SK-N-SH (cell line): ENCODE data around the gene ELMO1. TPM values are rescaled to one million over a fixed set of nuclear protein-coding genes. Genes with fewer than 3 reads are reported as not detected.

Source experiments
- CTCF ChIA-PET: fragments of 300-600, 350-600 bp; formaldehyde crosslinking; extraction: SDS; loops from one replicate; lab custom pipeline; 2021; lab: Yijun Ruan, JAX
- POLR2A ChIA-PET: fragments of 350-600 bp; sonication (Branson Sonifier 250); formaldehyde crosslinking; extraction: SDS; loops from one replicate; lab custom pipeline; 2020; ENCODE audit warnings: antibody characterized with exemption, inconsistent platforms; lab: Yijun Ruan, JAX
- DNase-seq: peaks from one replicate; pipeline ENCODE4 v3.0.0; 2012
- H2AFZ ChIP-seq: fragments of 200-600 bp; sonication (generic); 2 replicates; pipeline ENCODE4 v1.8.1; 2016; ENCODE audit warnings: antibody characterized with exemption, mild to moderate bottlenecking, low read depth
- H3F3A ChIP-seq: fragments of 200-600 bp; sonication (generic); replicated peaks from 2 replicates; pipeline ENCODE3; 2016; ENCODE audit warnings: antibody characterized with exemption, mild to moderate bottlenecking; ENCODE audit not compliant: insufficient read depth
- H3K27ac ChIP-seq, 2 experiments: fragments of 200-500 bp in 1 of 2; fragments of 200-600 bp in 1 of 2; sonication (Bioruptor generic) in 1 of 2; sonication (generic), shearing (Covaris generic) in 1 of 2; 2 replicates each; pipeline versions ENCODE4 v1.5.1 to v1.6.1; 2014 to 2016; ENCODE audit warnings: low read depth in 2 of 2, inconsistent platforms in 1 of 2, low read length in 1 of 2, mild to moderate bottlenecking in 1 of 2, mixed read lengths in 1 of 2
- H3K27me3 ChIP-seq: fragments of 200-600 bp; sonication (generic), shearing (Covaris generic); 2 replicates; pipeline ENCODE4 v1.6.1; 2016; ENCODE audit warnings: mixed run types; ENCODE audit not compliant: insufficient read depth
- H3K36me3 ChIP-seq, 2 experiments: fragments of 200-500 bp in 1 of 2; fragments of 200-600 bp in 1 of 2; sonication (Bioruptor generic) in 1 of 2; sonication (generic) in 1 of 2; replicated peaks in 1 of 2; 2 replicates each; pipeline versions ENCODE3 to v1.5.1; 2014 to 2016; ENCODE audit warnings: low read length in 1 of 2, mild to moderate bottlenecking in 1 of 2; ENCODE audit not compliant: insufficient read depth in 2 of 2, control insufficient read depth in 1 of 2
- H3K4me1 ChIP-seq, 2 experiments: fragments of 200-500 bp in 1 of 2; fragments of 200-600 bp in 1 of 2; sonication (Bioruptor generic) in 1 of 2; sonication (generic), shearing (Covaris generic) in 1 of 2; 2 replicates each; pipeline versions ENCODE4 v1.5.1 to v1.6.1; 2014 to 2016; ENCODE audit warnings: low read depth in 1 of 2, low read length in 1 of 2, mixed run types in 1 of 2; ENCODE audit not compliant: insufficient read depth in 2 of 2, control insufficient read depth in 1 of 2
- H3K4me2 ChIP-seq: fragments of 200-600 bp; sonication (generic), shearing (Covaris generic); 2 replicates; pipeline ENCODE4 v1.6.1; 2017; ENCODE audit warnings: mixed run types
- H3K4me3 ChIP-seq, 2 experiments: fragments of 200-500 bp in 1 of 2; fragments of 200-600 bp in 1 of 2; sonication (Bioruptor generic) in 1 of 2; sonication (generic), shearing (Covaris generic) in 1 of 2; 2 replicates each; pipeline versions ENCODE4 v1.5.1 to v1.8.1; 2014 to 2016; ENCODE audit warnings: low read depth in 2 of 2, inconsistent platforms in 1 of 2, low read length in 1 of 2, mild to moderate bottlenecking in 1 of 2, mixed read lengths in 1 of 2, moderate library complexity in 1 of 2
- H3K79me2 ChIP-seq: fragments of 200-600 bp; sonication (generic); 2 replicates; pipeline ENCODE4 v1.8.1; 2017; ENCODE audit warnings: mild to moderate bottlenecking; ENCODE audit not compliant: insufficient read depth
- H3K9ac ChIP-seq: fragments of 200-600 bp; sonication (generic); 2 replicates; pipeline ENCODE4 v1.6.1; 2017; ENCODE audit warnings: mixed run types
- H3K9me2 ChIP-seq: fragments of 200-600 bp; sonication (generic); 2 replicates; pipeline ENCODE4 v1.6.1; 2017; ENCODE audit warnings: mixed run types
- H3K9me3 ChIP-seq: fragments of 200-600 bp; sonication (generic); 2 replicates; pipeline ENCODE4 v1.6.1; 2017; ENCODE audit warnings: mixed run types, mild to moderate bottlenecking, moderate library complexity
- H4K20me1 ChIP-seq: fragments of 200-600 bp; sonication (generic); 2 replicates; pipeline ENCODE4 v1.6.1; 2017; ENCODE audit warnings: mild to moderate bottlenecking, mixed run types; ENCODE audit not compliant: insufficient read depth
- ELF1 ChIP-seq: IDR thresholded peaks from 2 replicates; pipeline ENCODE4 v1.4.0; 2012
- FOXM1 ChIP-seq: IDR thresholded peaks from 2 replicates; pipeline ENCODE4 v1.4.0; 2012; ENCODE audit warnings: low read depth, mild to moderate bottlenecking
- GABPA ChIP-seq: IDR thresholded peaks from 2 replicates; pipeline ENCODE4 v1.4.0; 2012; ENCODE audit warnings: low read depth, mild to moderate bottlenecking
- GATA2 ChIP-seq: sonication (generic); formaldehyde crosslinking; IDR thresholded peaks from 2 replicates; pipeline ENCODE4 v1.5.0; 2020; ENCODE audit warnings: mild to moderate bottlenecking, missing genetic modification reagents
- MAX ChIP-seq: IDR thresholded peaks from 2 replicates; pipeline ENCODE4 v1.4.0; 2012; ENCODE audit warnings: low read depth
- RCOR1 ChIP-seq: fragments of 150-350 bp; IDR thresholded peaks from 2 replicates; pipeline ENCODE4 v1.6.1; 2017; ENCODE audit warnings: antibody characterized with exemption, low read length
- REST ChIP-seq: IDR thresholded peaks from 2 replicates; pipeline ENCODE4 v1.6.1; 2012; ENCODE audit warnings: mild to moderate bottlenecking, low read depth, low read length, moderate library complexity
- SMC3 ChIP-seq: IDR thresholded peaks from 2 replicates; pipeline ENCODE4 v1.6.1; 2012; ENCODE audit warnings: low read depth, low read length, improper control_type of control experiment
- TAF1 ChIP-seq: IDR thresholded peaks from 2 replicates; pipeline ENCODE4 v1.6.1; 2012; ENCODE audit warnings: low read depth, mild to moderate bottlenecking, low read length, moderate library complexity, borderline replicate concordance
- USF1 ChIP-seq: IDR thresholded peaks from 2 replicates; pipeline ENCODE4 v1.4.0; 2012; ENCODE audit warnings: low read depth, borderline replicate concordance
- USF2 ChIP-seq: fragments of 150-350 bp; IDR thresholded peaks from 2 replicates; pipeline ENCODE4 v1.6.1; 2017; ENCODE audit warnings: antibody characterized with exemption, low read length, low read depth, borderline replicate concordance
- YY1 ChIP-seq: IDR thresholded peaks from 2 replicates; pipeline ENCODE4 v1.4.0; 2012; ENCODE audit warnings: low read depth, mild to moderate bottlenecking
- WGBS: methylation state at CpG from one replicate; pipeline ENCODE4 v1.1.6; 2017; ENCODE audit warnings: low lambda C conversion rate; 5-methylcytosine and 5-hydroxymethylcytosine counted together
- polyA plus RNA-seq, 3 experiments: library from polyadenylated mRNA; depleted of rRNA; stranded (reverse); fragments of >200 nt; gene quantifications; 2 replicates each; pipeline ENCODE4 v1.2.3, GENCODE V29; 2012

ELMO1 gene
- polyA plus RNA-seq, 1 of the 3 experiments (the other 2 are of a cell fraction) = 0.64 TPM

- Histone ChIP-seq H3K9me2 (no peaks in the 10 kb centered on the region), H3K9me3 (no peaks in the 10 kb centered on the region), H3K9ac (no peak overlapping the region), H3F3A (no peaks in the 10 kb centered on the region), H2AFZ (no peak overlapping the region), H3K36me3 (no peaks in the 10 kb centered on the region), H3K4me3 (no peak overlapping the region), H4K20me1 (no peaks in the 10 kb centered on the region), H3K4me2 (no peak overlapping the region), H3K27ac (no peak overlapping the region), H3K27me3 (no peaks in the 10 kb centered on the region), H3K79me2 (no peaks in the 10 kb centered on the region), H3K4me1 (peaks cover 0 to 10% of the 10 kb centered on the region in 2 experiments; a peak in 1 of 4 replicates)
- no peak for DNase-seq
- TF ChIP-seq USF2 (no peak), MAX (no peak), RCOR1 (no peak), GATA2 (CRISPR knock-in tag) (no peak), YY1 (no peak)
- POLR2A ChIA-PET = no interaction called here
- CTCF ChIA-PET = interaction anchor here (0.6 to 1.0 kb wide), 2 partner anchors 58 to 165 kb away, joined by 3 to 4 read pairs; no protein-coding TSS in a partner anchor
- WGBS = 53% methylated on average over 4 of the region's 4 CpGs
Observed at GRCh38 chr7:37388811-37389210, 59.9 kb downstream of the ELMO1 start.

- H3K36me3 ChIP-seq = no peaks in the 10 kb centered on the region
- H3K9ac ChIP-seq = no peak overlapping the region
- no peak for TF ChIP-seq GABPA
- no peak for TF ChIP-seq SMC3
- TF ChIP-seq MAX = no peak
- TF ChIP-seq, all 33 proteins: peak for 0
- Histone ChIP-seq H2AFZ (no peak overlapping the region), H3K4me2 (no peak overlapping the region), H3F3A (no peaks in the 10 kb centered on the region), H3K27me3 (no peaks in the 10 kb centered on the region), H3K79me2 (no peaks in the 10 kb centered on the region), H3K27ac (no peak overlapping the region), H3K4me3 (no peak overlapping the region), H3K4me1 (peaks cover 0 to 6% of the 10 kb centered on the region in 2 experiments; a peak in 2 of 4 replicates), H4K20me1 (no peaks in the 10 kb centered on the region), H3K9me2 (no peaks in the 10 kb centered on the region), H3K9me3 (peaks cover 4% of the 10 kb centered on the region; the same call in 1 of the 2 replicates)
- POLR2A ChIA-PET = no interaction called here
- DNase-seq = no peak
- WGBS = 46% methylated on average over 6 of the region's 6 CpGs
- CTCF ChIA-PET = interaction anchor here (0.8 to 1.1 kb wide), 3 partner anchors 26 to 178 kb away, joined by 3 read pairs; partner anchors contain the start of gene ELMO1
Observed at GRCh38 chr7:37385787-37386186, 62.9 kb downstream of the ELMO1 start.

GRCh38 chr7:37382546-37383088, 66.0 kb downstream of the ELMO1 start:
- Histone ChIP-seq H3K9ac (no peak overlapping the region), H3K36me3 (no peaks in the 10 kb centered on the region), H3K9me2 (no peaks in the 10 kb centered on the region), H3K4me3 (no peak overlapping the region), H3K4me1 (peaks cover 0 to 6% of the 10 kb centered on the region in 2 experiments; a peak in 2 of 4 replicates), H3K79me2 (no peaks in the 10 kb centered on the region), H3K27ac (no peak overlapping the region), H4K20me1 (no peaks in the 10 kb centered on the region), H3F3A (no peaks in the 10 kb centered on the region), H3K4me2 (no peak overlapping the region), H3K9me3 (peaks cover 8% of the 10 kb centered on the region; the same call in 1 of the 2 replicates), H2AFZ (no peak overlapping the region), H3K27me3 (no peaks in the 10 kb centered on the region)
- 0% methylated on average over 1 of the region's 1 CpG for WGBS
- DNase-seq = no peak
- ChIA-PET POLR2A (no interaction called here), CTCF (no interaction called here)
- TF ChIP-seq TAF1 (no peak), USF1 (no peak), ELF1 (no peak), REST (no peak), SMC3 (no peak), FOXM1 (no peak), USF2 (no peak)
